GM19468 (cell line): ENCODE results near the gene ZNF526.
"Not testable (repeated sequence)": the region's sequence is repeated elsewhere in the genome, so short reads cannot be mapped to it uniquely, and the experiment has no call there.

Experiments used
- ATAC-seq: cut with Tn5 transposase; IDR thresholded peaks from one replicate; pipeline ENCODE4 v1.9.1; 2021; ENCODE audit warnings: mild to moderate bottlenecking, moderate library complexity, moderate number of reproducible peaks; ENCODE audit not compliant: unreplicated experiment; ENCODE audit errors: extremely low read depth

Gene ZNF526

GRCh38 chr19:42254850-42255765, 35.0 kb downstream of the ZNF526 start, which contains the start of gene ERF:
Gene ERF (minus strand): TSS chr19:42255128. CDS start chr19:42254999, 129 bp downstream.
- ATAC-seq, result no peak

DNA sequence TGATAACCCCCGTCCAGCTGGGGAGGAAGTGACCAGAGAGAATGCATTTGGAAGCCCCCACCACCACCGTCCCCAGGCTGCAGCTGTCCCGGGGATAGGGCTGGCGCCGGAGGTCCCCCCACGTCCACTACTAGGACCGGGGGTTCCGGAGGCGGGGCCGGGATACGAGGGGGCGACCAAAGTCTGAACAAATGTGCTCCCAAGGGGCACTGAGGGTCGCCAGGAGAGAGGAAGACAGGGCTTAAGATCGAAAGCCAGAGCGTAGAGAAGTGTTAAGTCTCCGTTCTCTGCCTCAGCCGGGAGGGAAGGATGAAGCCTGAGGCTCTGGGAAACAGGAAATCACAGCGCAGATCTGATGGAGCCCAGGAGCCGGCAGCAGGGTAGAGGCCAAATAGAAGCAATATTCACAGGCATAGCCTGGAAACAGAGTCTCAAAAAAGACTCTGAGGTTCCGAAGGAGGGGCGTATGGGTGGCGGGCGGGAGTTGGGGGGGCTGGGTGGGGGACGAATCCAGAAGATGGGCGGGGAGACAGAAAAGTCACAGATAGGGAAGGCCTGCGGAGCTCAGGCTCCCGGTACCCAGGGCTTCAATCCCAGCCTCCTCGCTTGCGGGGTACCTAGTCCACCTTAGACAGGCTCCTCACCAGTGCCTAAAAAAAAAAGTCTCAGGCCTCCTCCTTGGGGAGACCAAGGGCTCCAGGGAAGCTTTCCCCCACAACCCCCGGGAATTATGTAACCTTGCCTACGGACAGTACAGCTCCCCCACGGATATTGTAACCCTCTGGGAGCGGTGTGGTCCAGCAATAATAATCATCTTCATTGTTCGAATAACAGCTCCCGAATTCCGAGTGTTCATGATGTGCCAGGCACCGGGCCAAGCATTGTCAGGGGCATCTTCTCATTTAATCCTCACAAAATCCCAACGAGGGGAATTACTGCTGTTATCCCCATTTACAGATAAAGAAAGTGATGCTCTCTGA, 35.9 kb downstream of the ZNF526 start:
- ATAC-seq, result no peak

GRCh38 chr19:42257842-42258241, 37.7 kb downstream of the ZNF526 start:
- ATAC-seq, result not testable (repeated sequence)

GRCh38 chr19:42261763-42262162, 41.7 kb downstream of the ZNF526 start:
- no peak for ATAC-seq

GRCh38 chr19:42266105-42266504, 46.0 kb downstream of the ZNF526 start:
- ATAC-seq, result not testable (repeated sequence)

DNA sequence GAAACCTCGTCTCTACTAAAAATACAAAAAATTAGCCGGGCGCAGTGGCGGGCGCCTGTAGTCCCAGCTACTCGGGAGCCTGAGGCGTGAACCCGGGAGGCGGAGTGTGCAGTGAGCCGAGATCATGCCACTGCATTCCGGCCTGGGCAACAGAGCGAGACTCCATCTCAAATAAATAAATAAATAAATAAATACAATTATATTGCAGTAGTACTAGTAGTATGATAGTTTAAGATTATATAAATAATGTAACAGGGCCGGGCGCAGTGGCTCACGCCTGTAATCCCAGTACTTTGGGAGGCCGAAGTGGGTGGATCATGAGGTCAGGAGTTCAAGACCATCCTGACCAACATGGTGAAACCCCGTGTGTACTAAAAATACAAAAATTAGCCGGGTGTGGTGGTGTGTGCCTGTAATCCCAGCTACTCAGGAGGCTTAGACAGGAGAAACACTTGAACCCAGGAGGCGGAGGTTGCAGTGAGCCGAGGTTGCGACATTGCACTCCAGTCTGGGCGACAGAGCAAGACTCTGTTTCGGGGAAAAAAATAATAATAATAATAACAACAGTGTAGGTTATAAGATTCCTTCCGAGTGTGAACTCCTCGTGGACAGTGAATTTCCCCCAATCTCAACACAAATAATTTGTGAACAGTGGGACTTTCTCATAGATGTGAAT, 47.0 kb downstream of the ZNF526 start:
- ATAC-seq, result not testable (repeated sequence)

GRCh38 chr19:42267644-42268141, 47.6 kb downstream of the ZNF526 start:
- no peak for ATAC-seq

GRCh38 chr19:42268142-42268703, 48.1 kb downstream of the ZNF526 start:
- ATAC-seq, result peak; percentile 29

- peak; percentile 77 for ATAC-seq
Measured at GRCh38 chr19:42268704-42269477, 48.8 kb downstream of the ZNF526 start, which contains the start of gene CIC. Gene CIC (plus strand): TSS chr19:42269252. CDS start chr19:42271784, 2,532 bp downstream.

DNA sequence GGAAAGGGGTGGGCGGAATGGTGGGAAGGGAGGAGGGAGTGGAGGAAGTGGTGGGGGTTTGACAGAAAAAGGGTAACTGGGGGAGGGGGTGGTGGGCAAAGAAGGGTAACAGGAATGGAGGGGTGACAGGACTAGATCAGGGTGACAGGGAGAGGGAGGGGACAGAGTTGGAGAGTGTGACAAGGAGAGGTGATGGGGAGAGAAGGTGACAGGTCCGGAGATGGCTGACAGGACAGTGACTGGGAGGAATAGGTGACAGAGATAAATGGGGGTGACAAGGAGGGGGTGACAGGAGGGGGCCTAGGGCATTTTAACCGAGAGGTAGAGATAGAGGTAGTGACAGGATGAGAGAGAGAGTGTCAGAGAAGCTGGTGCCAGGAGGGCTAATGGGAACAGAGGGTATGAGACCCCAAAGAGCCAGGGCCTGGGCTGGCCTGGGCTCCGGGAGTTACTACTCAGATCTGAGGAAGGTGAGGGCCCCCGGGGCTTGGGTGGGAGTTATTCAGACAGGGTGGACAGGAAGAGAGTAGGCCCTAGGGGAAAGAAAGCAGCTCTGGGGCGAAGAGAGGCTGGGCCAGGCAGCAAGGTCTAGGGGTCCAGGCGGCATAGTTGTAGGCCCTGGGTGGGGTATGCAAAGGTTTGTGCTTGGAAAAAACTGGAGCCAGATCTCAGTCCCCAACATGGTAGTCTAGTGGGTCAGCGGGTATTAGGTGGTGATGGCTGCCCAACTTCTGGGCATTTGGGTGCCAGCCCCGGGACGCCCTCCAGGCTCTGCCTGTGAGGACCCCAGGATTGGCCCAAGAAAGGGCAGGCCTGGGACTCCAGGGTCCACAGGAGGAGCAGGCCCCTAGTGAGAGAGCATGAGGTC, 49.6 kb downstream of the ZNF526 start:
- no peak for ATAC-seq

DNA sequence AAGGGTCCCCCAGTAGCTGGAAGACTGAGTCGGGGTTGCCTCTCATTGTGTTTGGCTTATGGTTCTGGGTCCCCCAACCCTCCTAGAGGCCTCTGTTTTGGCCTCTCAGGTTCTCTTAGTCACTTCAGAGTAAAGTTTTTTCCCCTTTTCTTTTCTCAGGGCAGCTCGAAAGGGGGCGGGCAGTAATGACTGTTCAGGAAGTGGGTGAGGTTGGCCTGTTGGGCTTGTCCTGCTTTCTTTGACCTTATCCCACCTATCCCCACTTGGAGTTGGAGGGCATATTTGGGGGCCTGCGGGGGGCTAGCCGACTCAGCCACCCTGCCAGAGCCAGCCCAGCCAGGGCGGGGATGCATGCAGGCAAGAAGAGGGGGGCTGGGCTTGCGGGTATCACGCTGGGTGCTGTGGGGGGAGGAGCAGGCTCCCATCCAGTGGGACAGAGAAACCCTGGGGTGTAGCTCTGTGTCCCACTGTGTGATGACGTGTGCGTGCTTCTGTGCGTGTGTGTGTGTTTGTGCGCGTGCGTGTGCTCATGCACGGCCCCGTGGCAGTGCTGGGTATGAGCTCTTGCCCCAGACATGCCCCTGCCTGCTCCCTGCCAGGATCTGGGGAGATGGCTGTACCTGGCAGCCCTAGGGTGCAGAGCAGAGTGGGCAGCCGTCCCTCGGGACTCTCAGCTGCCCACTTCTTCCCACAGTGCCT, 50.4 kb downstream of the ZNF526 start:
- no peak for ATAC-seq

- ATAC-seq, result no peak
Measured at GRCh38 chr19:42271045-42271419, 50.9 kb downstream of the ZNF526 start.

DNA sequence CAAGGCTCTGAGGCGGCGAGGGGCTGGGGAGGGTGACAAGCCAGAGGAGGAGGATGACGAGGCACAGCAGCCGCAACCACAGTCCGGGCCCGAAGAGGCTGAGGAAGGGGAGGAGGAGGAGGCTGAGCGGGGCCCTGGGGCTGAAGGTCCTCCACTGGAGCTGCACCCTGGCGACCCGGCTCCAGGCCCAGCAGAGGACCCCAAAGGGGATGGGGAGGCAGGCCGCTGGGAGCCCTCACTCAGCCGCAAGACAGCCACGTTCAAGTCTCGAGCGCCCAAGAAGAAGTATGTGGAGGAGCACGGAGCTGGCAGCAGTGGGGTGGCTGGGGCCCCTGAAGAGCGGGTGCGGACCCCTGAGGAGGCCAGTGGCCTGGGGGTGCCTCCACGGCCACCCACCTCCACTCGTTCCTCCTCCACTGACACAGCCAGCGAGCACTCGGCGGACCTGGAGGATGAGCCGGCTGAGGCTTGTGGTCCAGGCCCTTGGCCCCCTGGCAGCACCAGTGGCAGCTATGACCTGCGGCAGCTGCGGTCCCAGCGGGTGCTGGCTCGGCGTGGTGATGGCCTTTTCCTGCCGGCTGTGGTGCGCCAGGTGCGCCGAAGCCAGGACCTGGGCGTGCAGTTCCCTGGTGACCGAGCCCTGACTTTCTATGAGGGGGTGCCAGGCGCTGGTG, 51.9 kb downstream of the ZNF526 start:
- ATAC-seq, result no peak

DNA sequence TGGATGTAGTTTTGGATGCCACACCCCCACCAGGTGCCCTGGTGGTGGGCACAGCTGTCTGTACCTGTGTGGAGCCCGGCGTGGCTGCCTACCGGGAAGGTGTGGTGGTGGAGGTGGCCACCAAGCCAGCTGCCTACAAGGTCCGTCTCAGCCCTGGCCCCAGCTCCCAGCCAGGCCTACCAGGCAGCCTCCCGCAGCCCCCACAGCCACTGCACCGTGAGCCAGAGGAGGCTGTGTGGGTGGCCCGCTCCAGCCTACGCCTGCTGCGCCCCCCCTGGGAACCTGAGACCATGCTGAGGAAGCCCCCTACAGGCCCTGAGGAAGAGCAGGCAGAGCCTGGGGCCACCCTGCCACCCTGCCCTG, 52.4 kb downstream of the ZNF526 start:
- no peak for ATAC-seq

- ATAC-seq, result no peak
Measured at GRCh38 chr19:42272989-42273406, 52.9 kb downstream of the ZNF526 start.

DNA sequence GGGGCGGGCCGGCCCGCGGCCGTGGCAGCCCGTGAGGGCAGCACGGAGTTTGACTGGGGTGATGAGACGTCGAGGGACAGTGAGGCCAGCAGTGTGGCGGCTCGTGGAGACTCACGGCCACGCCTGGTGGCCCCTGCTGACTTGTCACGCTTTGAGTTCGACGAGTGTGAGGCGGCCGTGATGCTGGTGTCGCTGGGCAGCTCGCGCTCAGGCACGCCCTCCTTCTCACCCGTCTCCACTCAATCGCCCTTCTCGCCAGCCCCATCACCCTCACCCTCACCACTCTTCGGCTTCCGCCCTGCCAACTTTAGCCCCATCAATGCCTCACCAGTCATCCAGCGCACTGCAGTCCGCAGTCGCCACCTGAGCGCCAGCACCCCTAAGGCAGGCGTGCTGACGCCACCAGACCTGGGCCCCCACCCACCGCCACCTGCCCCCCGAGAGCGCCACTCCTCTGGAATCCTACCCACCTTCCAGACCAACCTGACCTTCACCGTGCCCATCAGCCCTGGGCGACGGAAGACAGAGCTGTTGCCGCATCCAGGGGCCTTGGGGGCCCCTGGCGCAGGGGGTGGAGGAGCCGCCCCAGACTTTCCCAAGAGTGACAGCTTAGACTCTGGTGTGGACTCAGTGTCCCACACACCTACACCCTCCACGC, 53.4 kb downstream of the ZNF526 start:
- no peak for ATAC-seq
